ENCODE data around the gene DENND1B.

DENND1B gene, protein sequence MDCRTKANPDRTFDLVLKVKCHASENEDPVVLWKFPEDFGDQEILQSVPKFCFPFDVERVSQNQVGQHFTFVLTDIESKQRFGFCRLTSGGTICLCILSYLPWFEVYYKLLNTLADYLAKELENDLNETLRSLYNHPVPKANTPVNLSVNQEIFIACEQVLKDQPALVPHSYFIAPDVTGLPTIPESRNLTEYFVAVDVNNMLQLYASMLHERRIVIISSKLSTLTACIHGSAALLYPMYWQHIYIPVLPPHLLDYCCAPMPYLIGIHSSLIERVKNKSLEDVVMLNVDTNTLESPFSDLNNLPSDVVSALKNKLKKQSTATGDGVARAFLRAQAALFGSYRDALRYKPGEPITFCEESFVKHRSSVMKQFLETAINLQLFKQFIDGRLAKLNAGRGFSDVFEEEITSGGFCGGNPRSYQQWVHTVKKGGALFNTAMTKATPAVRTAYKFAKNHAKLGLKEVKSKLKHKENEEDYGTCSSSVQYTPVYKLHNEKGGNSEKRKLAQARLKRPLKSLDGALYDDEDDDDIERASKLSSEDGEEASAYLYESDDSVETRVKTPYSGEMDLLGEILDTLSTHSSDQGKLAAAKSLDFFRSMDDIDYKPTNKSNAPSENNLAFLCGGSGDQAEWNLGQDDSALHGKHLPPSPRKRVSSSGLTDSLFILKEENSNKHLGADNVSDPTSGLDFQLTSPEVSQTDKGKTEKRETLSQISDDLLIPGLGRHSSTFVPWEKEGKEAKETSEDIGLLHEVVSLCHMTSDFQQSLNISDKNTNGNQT

DNA sequence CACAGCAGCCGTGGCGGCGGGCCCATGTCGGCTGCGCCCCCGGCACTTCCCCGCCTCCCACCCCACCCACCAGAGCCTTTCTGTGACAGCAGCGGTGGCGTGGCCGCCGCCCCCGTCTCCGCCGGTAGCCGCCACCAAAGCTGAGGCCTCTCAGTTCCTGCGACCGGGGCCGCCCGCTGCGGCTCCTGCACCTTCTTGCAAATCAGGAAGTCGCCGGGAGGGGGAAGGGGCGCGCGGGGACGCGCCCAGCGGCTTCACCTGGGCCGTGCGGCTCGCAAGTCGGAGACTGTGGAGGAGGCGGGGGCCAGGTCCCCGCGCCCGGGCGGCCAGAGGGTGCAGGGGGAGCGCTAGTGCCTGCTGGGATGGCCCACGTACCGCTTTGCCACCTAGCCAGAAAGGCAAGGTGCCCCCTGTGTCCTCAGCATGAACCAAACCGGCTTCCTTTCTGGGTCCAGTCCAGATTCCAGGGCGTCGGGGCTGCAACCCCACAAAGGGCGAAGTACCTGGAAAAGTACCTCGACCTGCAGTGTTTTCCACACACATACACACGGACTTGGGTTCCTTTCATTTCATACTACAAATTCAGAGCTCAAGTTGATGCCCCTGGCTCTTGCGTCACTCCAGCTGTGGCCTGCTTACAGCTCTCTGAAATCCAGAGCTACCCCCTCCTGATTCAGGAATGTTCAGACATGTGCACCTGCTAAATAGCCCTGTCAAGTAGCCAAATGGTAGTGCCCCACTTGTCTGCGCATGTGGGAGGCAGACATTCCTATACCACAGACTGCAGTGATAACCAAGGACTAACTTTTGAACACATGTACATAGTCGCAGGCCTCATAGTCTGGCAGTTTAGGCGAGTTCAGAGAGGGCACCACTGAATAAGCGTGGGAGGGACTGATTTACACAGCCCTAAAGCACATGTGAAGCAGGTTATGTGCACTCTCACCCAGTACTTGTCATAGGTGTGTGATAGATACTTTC, at the start of gene DENND1B:
TSS of gene DENND1B (minus strand) at position 199 of the 981 bp plus-strand sequence. CDS start 325 bp downstream, outside the sequence.
- DNase-seq, result no peak

DNA sequence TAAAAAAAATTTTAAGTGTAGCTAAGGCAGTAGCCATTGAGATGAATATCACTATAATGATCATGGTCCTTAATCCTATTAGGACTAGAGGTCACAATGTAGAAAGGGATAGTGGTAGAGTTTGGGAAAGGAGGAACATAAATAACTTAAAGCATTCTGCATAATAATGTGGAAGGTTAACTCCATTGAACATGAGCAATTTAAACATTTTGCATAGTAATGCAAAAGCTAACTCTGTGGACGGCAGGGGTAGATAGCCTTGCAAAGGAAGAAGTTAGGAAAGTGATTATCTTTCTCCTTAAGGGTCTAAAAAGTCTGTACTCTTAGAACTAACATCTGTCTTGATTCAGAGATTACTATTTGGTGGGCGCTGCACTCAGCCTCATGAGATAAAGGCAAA, 39.0 kb upstream of the DENND1B start:
- no peak for DNase-seq

DNA sequence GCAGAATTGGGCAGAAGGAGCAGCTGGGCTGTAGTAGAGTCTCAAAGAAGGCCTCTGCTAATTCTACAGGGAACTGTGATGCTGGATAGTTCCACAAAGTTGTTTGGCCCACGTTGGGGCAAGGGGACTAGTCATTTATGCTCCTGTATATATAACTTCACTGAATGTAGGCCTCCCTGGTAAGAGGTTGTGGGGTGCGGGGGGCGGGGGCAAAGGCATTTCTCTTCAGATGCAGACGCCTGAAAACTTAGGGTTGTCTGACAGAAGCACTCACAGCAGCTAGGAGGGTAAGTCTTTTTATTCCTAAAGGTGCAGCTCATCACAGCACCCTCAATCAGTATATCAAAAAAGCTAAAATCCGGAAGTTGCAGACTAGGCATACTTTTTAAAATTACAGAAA, 38.5 kb upstream of the DENND1B start:
- no peak for DNase-seq

DNA sequence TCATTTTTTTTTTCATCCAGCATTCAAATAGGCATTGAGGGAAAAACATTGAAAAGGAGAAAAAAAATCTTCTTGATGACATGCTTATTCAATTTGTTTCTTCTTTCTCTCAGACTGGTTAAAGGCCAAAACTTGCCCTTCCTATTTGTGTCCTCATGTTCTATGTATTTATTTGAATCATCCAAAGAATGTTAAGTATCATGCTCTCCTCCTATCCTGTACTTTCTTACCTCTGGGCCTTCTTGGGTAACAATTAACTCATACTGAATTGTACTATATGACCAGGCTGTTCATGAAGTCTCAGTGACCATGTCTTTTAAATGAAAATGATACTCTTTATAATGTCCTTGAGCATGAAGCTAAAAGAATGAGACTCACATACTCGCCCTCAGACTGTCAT, 36.5 kb upstream of the DENND1B start:
- DNase-seq, result no peak

DNA sequence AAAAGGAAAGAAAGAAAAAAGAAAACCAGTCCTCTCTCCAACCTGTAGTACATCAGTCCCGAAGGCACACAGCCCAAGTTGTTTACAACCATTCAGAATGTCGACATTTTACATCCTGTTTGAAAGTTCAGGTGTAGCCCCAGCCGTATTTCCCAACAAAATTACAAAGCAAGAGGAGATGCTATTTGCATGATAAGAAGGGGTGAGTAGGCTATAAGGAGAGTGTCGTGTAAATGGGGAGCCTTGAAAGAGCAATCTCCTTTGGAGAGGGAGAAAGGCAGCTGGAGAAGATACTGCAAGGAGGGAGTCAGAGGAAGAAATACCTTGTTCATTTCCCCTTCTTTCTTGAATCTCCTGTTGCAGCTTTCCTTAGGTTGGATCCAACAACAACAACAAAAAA, 35.5 kb upstream of the DENND1B start:
- DNase-seq, result no peak

DNA sequence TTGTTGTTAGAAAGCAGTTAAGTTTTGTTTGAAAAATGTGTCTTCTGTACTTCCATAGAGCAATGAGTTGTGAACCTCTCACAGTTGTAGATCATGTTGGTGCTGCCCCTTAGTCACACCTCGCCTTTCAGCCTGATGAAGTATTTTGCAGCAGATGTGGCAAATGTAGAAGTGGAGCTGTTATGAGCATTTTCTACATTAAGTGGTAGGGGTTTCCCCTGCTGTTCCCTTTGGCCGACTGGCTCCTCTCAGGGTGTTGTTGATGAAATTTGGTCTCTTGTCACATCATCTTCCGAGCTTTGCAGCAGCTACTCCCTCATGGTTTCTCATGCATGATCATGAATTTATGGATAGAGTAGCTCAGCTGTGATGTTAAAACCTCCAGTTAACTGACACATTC, 33.6 kb upstream of the DENND1B start:
- DNase-seq, result no peak

DNA sequence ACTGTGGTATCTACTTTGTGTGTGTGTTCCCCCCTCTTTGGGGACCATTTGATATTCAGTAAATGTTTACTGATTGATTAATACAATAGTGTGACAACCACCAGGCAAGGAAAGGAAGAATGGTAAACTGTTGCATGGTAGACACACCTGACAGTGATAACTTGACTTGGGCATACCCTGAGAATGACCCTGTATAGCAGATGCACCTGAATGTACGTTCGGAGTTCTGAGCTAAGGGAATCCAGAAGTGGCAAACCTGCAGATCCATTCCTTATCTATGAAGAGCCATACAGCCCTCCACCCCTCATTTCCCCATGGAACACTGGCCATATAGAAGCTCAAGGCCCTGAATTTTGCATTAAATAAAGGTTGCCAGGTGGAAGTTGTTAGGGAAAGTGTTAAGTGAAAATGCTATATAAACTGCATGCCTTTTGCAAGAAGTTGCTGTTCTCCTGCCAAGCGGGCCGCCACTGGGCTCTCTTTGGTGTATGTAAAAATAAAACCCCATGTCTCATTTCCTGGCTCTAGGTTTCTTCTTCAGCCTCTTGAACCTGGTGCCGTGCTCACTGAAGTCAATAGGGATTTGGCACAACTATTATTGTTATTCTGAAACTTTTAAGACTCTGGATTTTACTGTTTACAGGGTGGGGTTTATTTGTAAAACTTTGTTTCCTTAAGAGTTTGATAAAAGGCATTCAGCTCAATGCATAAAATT, 32.6 kb upstream of the DENND1B start:
- no peak for DNase-seq

DNA sequence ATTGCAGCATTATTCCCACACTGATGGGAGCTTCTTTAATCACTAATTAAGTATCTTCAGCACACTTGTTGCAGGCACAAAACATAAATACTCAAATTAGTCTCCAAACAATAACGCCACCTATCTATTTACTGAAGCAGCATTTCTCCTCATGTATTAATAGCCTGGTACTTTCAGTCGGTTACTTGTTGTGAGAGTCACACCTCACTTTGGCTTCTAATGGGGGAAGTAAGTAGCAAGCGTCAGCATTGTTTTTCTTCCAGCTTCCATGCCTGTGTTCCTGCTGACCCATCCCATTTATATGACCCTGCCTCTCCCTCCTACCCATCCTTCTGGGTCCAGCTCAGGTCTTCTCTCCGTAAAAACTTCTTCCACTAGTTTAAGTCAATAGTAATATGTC, 31.9 kb upstream of the DENND1B start:
- no peak for DNase-seq

DNA sequence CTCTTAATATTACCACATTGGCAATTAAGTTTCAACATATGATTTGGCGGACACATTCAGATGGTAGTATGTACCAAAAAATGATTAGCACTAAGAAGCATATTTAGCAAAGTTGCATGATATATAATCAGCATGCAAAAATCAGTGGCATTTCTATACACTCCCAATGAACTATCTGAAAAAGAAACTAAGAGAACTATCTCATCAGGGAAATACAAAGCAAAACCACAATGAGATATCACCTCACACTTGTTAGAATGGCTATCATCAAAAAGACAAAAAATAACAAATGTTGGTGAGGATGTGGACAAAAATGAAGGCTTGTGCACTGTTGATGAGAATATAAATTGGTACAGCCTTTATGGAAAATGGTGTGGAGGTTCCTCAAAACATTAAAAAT, 31.4 kb upstream of the DENND1B start:
- DNase-seq, result no peak

DNA sequence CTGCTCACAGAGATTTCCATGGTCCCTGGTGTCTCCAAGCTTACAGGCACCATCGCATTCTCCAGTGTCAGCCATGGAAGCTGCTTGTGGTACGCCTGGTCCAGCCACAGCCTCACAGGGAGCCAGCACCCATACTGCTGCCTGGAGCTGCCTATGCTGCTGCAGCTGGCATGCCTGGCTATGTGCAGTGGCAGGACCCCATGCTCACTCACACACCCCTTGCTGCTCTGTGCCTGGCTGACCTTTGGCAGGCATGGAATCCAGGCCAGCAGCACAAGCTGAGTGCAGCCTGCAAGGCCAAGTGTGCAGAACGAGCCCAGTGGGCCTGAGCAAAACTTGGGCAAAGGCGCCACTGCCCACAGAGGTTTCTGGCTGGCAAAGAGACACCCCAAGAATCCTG, 26.4 kb upstream of the DENND1B start:
- DNase-seq, result no peak

DNA sequence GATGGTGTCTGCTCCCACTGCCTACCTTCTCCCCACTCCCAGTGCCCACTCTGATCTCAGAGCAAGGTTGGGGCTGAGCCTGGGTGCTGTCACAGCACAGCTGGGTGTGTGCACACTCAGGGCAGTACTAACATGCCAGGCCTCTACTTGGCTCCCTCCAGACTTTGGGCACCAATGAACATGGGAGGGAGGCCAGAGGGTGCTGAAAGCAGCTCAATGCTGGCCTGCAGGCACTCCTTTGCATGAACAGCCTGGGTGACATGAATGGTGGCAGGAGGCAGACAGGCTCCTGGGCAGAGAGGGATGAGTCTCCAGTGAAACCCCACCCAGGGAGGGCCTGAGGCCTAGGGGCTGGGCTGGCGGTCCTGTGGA, 25.8 kb upstream of the DENND1B start:
- no peak for DNase-seq

DNA sequence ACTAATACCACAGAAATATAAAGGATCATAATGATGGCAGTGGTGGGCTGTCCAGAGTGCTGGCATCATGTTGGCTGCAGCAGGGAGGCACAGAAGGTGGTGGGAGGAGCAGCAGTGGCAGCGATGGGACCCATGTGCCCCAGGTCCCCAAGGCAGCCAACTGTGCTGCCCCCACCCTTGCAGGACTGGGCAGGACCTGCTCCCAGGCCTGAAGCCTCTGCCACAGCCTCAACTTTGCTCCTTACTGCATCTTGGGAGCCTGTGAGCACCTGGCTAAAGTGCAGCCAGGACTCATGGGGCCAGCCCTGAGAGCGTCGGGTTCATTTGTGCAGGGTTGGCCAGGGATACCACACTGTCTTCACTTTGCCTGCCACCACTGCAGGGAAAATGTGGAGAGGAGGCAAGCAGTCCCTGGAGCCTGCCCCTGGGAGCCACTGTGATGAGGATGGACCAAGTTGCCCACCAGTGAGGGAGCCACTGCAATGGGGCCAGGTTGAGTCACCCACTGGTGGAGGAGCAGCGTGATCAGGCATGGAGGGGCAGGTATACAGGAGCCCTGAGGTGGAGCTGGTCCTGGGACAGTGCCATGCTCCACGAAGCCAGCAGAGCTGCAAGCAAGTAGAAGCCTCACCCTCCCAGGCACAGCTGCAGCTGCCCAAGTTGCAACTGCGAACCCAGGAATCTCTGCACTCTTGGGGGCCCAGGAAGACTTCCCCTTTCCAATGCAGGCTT, 25.3 kb upstream of the DENND1B start:
- no peak for DNase-seq

DNA sequence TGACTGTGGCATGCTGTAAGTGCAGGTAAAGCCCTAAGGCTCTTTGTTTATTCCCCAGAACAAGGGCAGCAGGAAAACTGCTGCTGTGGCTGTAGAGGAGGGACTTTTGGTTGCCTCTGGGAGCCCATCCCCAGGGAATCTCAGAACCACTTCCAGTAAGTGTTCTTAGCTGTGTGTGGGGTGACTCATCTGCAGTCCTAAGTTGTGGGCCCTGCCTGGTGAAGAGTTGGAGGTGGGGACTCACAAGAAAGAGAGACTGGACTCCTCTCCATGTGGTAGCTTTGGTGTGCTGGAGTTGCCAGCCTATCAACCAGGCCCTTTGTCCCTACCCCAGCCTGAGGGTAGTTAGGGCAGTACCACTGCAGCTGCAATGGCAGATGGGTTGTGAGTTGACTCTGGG, 24.0 kb upstream of the DENND1B start:
- no peak for DNase-seq

DNA sequence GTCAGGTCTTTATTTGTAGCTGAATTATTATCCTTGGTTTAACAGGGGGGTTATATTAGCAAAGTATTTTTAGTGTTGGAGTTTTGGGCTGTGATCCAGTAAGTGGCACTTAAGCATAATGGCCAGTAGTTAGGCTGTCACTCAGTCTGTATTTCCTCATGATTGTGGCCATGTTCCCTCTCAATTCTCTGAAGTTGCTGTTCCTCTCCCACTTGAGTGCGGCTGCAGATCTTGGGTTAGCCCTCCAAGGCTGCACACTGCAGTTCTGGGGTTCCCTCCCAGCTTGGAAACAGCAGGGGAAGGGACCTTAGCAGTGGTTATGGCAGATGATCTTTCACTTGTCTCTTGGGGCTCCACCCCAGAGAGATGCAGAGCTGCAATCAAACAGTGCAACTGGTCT, 23.2 kb upstream of the DENND1B start:
- DNase-seq, result no peak

DNA sequence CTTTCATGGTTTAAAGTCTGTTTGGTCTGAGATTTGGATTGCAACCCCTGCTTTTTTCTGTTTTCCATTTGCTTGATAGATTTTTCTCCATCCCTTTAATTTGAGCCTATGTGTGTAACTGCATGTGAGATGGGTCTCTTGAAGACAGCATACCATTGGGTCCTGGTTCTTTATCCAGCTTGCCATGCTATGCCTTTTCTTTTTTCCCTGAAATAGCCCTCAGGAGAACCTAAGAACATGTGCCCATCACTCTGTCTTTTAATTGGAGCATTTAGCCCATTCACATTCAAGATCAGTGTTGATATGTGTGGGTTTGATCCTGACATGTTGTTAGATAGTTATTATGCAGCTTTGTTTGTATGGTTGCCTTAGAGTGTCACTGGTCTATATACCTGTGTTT, 21.7 kb upstream of the DENND1B start:
- DNase-seq, result no peak

DNA sequence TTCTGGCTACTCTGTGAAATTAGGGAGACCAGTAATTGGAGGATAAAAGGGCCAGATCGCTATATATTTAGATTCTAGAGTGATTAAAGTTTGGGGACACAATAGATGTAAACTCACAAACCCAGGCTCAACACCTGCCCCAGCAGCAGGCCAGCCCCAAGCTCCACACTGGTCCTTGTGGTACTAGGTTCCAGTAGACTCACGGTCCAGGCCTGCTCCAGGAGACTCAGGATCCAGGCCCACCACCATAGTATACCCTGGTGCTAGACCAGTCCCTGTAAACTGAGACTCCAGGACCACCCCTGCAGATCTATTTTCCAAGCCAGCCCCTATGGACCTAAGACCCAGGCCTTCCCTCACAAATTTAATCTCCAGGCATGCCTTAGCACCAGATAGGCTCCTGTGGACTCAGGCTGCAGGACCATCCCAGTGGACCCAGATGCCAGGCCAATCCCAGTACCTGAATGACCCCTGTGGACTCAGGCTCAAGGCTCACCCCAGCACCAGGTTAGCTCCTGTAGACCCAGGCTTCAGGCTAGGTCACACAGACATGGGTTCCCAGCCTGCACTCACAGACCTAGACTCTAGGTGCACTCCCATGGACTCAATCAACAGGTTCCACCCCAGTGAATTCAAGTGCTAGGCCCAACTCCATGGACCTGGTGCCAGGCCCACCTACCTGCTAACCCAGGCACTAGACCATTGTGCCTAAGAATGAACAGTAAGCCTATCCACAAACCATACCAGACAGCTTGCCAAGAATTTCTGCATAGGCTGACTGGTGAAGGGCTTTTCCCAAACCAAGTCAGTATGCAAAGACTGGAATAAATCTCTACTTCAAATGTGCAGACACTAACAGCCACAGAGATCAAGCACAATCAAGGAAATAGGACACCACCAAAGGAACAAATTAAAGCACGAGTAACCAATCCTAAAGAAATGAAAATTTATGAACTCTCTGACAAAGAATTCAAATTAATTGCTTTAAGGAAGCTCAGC, 13.8 kb upstream of the DENND1B start:
- no peak for DNase-seq

DNA sequence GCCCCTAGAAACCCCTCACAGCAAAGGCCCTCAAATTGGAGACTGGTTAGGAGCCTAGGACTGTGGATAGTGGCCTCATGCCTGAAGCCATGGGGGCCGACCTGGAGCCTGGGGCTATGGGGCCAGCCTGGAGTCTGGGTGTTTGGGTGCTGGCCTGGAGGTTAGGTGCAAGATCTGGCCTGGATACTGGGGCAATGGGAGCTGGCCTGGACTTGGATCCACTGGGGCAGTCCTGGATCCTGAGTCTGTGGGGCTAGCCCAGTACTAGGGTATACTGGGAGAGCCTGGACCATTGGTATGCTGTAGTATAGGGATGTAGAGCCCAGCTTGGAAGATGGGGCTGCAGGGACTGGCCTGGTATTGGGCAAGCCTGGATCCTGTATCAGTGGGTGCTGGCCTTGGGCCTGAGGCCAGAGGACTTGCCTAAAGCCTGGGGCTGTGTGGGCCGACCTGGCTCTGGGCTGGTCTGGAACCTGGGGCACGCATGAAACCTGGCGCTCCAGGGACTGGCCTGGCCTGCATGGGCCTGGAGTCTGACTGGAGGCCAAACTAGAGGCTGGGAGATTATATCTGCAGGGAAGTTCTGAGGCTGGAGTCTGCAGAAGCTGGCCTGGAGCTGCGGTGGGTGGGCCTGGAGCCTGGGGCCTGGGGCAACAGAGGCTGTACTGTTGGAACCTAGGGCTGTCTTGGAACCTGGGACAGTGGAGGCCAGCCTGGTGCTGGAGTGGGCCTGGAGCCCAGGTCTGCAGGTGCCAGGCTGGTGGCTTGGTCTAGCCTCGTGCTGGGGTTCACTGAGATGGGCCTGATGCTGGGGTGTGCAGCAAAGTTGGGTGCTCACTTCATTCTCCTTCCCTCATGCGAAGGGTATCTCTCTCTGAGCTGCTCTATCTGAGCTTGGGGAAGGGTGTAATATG, 12.6 kb upstream of the DENND1B start:
- no peak for DNase-seq

DNA sequence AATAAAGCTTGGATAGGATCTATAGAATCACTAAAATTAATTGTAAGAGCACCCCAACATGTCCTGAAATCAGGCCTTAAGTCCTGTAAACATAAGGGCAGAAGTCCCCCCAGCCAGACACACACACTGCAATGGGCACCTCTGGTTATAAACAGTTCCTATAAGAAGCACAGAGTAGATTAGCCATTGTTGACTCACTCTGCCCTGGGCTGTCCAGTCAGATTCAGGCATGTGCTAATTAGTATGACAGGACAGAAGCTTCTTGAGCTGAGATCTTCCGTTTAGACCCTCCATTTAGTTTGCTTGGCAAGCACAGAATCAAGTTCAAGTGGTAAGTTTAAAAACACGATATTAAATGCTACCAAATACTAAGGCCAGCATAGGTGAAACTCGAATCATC, 11.8 kb upstream of the DENND1B start:
- no peak for DNase-seq

DNA sequence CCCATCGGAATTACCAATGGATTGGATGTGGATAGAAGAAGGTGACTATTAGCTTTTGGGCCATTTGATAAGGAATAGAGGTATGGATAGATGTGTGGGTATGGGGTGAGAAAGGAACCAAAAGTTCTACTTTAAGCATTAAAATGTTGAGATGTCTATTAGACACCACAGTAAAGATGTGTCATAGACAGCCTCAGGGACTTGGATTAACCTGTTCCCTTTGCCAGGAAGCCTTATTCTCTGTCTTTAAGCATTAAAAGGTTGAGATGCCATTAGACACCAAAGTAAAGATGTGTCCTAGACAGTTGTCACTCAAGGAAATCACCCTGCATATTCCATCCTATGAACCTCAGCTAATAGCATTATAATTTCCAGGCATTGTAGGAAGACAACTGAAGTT, 11.0 kb upstream of the DENND1B start:
- no peak for DNase-seq

Measured in NCI-H1694 (cell line).